Loucy (cell line): ENCODE measurements around the gene FGD3.

Source experiments
- EZH2phosphoT487 ChIP-seq: fragments of 200-600 bp; IDR thresholded peaks from 2 replicates; pipeline ENCODE4 v1.6.1; 2018; ENCODE audit warnings: antibody characterized with exemption, mild to moderate bottlenecking, moderate library complexity, borderline replicate concordance
- TF ChIP-seq, protein P1 (sequence below): fragments of 200-600 bp; sonication (generic); conservative IDR thresholded peaks from 2 replicates; pipeline ENCODE4 v1.5.1; 2014; ENCODE audit warnings: mild to moderate bottlenecking, antibody characterized with exemption, low read length

- TF ChIP-seq, protein P1, sequence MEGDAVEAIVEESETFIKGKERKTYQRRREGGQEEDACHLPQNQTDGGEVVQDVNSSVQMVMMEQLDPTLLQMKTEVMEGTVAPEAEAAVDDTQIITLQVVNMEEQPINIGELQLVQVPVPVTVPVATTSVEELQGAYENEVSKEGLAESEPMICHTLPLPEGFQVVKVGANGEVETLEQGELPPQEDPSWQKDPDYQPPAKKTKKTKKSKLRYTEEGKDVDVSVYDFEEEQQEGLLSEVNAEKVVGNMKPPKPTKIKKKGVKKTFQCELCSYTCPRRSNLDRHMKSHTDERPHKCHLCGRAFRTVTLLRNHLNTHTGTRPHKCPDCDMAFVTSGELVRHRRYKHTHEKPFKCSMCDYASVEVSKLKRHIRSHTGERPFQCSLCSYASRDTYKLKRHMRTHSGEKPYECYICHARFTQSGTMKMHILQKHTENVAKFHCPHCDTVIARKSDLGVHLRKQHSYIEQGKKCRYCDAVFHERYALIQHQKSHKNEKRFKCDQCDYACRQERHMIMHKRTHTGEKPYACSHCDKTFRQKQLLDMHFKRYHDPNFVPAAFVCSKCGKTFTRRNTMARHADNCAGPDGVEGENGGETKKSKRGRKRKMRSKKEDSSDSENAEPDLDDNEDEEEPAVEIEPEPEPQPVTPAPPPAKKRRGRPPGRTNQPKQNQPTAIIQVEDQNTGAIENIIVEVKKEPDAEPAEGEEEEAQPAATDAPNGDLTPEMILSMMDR: no peak
- TF ChIP-seq EZH2phosphoT487: no peak
Observed at GRCh38 chr9:93076101-93076791, 128.9 kb downstream of the FGD3 start.
